ENCODE data around the gene NIPAL4. TPM values are rescaled to one million over a fixed set of nuclear protein-coding genes. Genes with fewer than 3 reads are reported as not detected.

The NIPAL4 gene
- total RNA-seq, 1 experiment from 2014 or later = 0.86 TPM

DNA sequence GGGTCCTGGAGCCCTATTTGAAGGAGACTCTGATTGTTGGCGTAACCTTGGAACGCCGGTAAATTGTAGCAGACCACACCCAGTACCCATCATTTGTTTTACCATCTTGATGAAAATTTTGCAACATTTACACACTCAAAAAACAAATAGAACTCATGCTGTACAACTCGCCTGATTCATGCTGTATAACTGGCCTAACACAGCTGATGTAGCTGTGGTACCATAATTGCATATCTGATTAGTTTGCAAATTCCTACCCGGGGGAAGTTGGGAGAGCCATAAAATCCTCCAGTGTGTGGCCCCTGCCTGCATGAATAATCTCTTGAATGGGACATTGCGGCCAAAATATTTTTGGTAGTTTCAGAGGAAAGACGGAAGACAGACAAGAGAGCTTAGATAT lies 9.7 kb downstream of the NIPAL4 start:
- intact Hi-C loops (cut with micrococcal nuclease; ENCODE audit: unreplicated experiment) = no loop called here
- H3K36me3 ChIP-seq (ENCODE audit: control insufficient read depth, insufficient read depth, low read length) = no peaks in the 10 kb centered on the region
- POLR2A ChIA-PET = no interaction called here
- no peaks in the 10 kb centered on the region for H3K4me1 ChIP-seq
- BruUV-seq (replicated peaks) = no TSS peak
- DNase-seq = no peak
- no peaks in the 10 kb centered on the region for H3K9me3 ChIP-seq
- Mint-ChIP-seq H3K27me3 (ENCODE audit: insufficient read depth, unreplicated experiment) (no peaks in the 10 kb centered on the region), H3K27ac (ENCODE audit: unreplicated experiment) (no peak overlapping the region), H3K4me3 (ENCODE audit: unreplicated experiment) (no peak overlapping the region), H3K9me3 (ENCODE audit: unreplicated experiment) (no peaks in the 10 kb centered on the region), H3K36me3 (ENCODE audit: insufficient read depth, unreplicated experiment) (no peaks in the 10 kb centered on the region), H3K4me1 (ENCODE audit: low read depth, unreplicated experiment) (peaks cover 11% of the 10 kb centered on the region)
- CTCF ChIA-PET = interaction anchor here (1.1 to 1.2 kb wide), 2 partner anchors 38 to 142 kb away, joined by 3 to 4 read pairs; no protein-coding TSS in a partner anchor
- TF ChIP-seq CTCF (IDR thresholded peaks at IDR 0.05; ENCODE audit: insufficient read depth in 1 of 2, low read depth in 1 of 2, low read length in 1 of 2, severe bottlenecking in 1 of 2, unreplicated experiment in 1 of 2) = no peak
- no peak overlapping the region for H3K4me3 ChIP-seq (ENCODE audit: low read depth, low read length)
- H3K27me3 ChIP-seq (replicated peaks; ENCODE audit: control insufficient read depth, insufficient read depth, low read length) = no peaks in the 10 kb centered on the region

GRCh38 chr5:157470631-157471030 lies 10.6 kb downstream of the NIPAL4 start:
- no peaks in the 10 kb centered on the region for H3K27me3 Mint-ChIP-seq (ENCODE audit: insufficient read depth, unreplicated experiment)
- ChIA-PET POLR2A (no interaction called here), CTCF (interaction anchor here (1.6 kb wide), 1 partner anchor 92 kb away, joined by 7 read pairs; no protein-coding TSS in a partner anchor)
- H3K4me1 ChIP-seq = no peaks in the 10 kb centered on the region
- H3K27ac Mint-ChIP-seq (ENCODE audit: unreplicated experiment) = no peak overlapping the region
- H3K9me3 ChIP-seq = no peaks in the 10 kb centered on the region
- H3K36me3 ChIP-seq (ENCODE audit: control insufficient read depth, insufficient read depth, low read length) = no peaks in the 10 kb centered on the region
- no peak overlapping the region for H3K4me3 ChIP-seq (ENCODE audit: low read depth, low read length)
- peaks cover 9% of the 10 kb centered on the region for H3K4me1 Mint-ChIP-seq (ENCODE audit: low read depth, unreplicated experiment)
- DNase-seq = no peak
- no TSS peak for BruUV-seq (replicated peaks)
- peaks cover 4% of the 10 kb centered on the region for H3K36me3 Mint-ChIP-seq (ENCODE audit: insufficient read depth, unreplicated experiment)
- intact Hi-C loops (cut with micrococcal nuclease; ENCODE audit: unreplicated experiment) = loop anchor here (1.0 kb wide), 2 partner anchors 39 to 142 kb away; no protein-coding TSS in a partner anchor
- H3K9me3 Mint-ChIP-seq (ENCODE audit: unreplicated experiment) = no peaks in the 10 kb centered on the region
- TF ChIP-seq CTCF (IDR thresholded peaks at IDR 0.05; ENCODE audit: insufficient read depth in 1 of 2, low read depth in 1 of 2, low read length in 1 of 2, severe bottlenecking in 1 of 2, unreplicated experiment in 1 of 2) = no peak
- H3K27me3 ChIP-seq (replicated peaks; ENCODE audit: control insufficient read depth, insufficient read depth, low read length) = no peaks in the 10 kb centered on the region
- H3K4me3 Mint-ChIP-seq (ENCODE audit: unreplicated experiment) = no peak overlapping the region

DNA sequence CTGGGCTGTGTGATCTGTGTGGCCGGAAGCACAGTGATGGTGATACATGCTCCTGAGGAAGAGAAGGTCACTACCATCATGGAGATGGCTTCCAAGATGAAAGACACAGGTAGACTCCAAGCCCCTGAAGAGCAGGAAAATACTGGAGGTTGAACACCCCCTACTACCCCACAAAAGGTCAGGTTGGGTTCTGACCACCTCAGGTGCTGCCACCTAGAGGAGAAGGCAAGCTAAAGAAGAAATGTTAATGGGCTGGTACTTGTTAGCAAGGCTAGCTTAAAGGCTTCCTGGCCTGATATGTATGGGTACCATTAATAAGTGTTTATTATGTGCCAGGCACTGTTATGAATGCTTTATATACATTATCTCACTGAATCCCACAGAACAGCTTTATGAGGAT lies 11.7 kb downstream of the NIPAL4 start:
- ChIA-PET POLR2A (no interaction called here), CTCF (interaction anchor here (0.5 to 1.7 kb wide), 19 partner anchors 10 to 444 kb away, joined by 3 to 16 read pairs (median 4); partner anchors contain the start of gene NIPAL4)
- peaks cover 9% of the 10 kb centered on the region for H3K36me3 Mint-ChIP-seq (ENCODE audit: insufficient read depth, unreplicated experiment)
- Histone ChIP-seq H3K4me1 (no peaks in the 10 kb centered on the region), H3K27me3 (replicated peaks; ENCODE audit: control insufficient read depth, insufficient read depth, low read length) (no peaks in the 10 kb centered on the region), H3K9me3 (no peaks in the 10 kb centered on the region), H3K36me3 (ENCODE audit: control insufficient read depth, insufficient read depth, low read length) (no peaks in the 10 kb centered on the region), H3K4me3 (ENCODE audit: low read depth, low read length) (no peak overlapping the region)
- no peaks in the 10 kb centered on the region for H3K4me1 Mint-ChIP-seq (ENCODE audit: low read depth, unreplicated experiment)
- H3K4me3 Mint-ChIP-seq (ENCODE audit: unreplicated experiment) = no peak overlapping the region
- H3K9me3 Mint-ChIP-seq (ENCODE audit: unreplicated experiment) = no peaks in the 10 kb centered on the region
- peak; percentile 48 to 58 for DNase-seq
- TF ChIP-seq CTCF (IDR thresholded peaks at IDR 0.05; ENCODE audit: insufficient read depth in 1 of 2, low read depth in 1 of 2, low read length in 1 of 2, severe bottlenecking in 1 of 2, unreplicated experiment in 1 of 2) = peak; percentile 50 to 62
- intact Hi-C loops (cut with micrococcal nuclease; ENCODE audit: unreplicated experiment) = loop anchor here (1.0 kb wide), 2 partner anchors 40 to 143 kb away; no protein-coding TSS in a partner anchor
- no peak overlapping the region for H3K27ac Mint-ChIP-seq (ENCODE audit: unreplicated experiment)
- no peaks in the 10 kb centered on the region for H3K27me3 Mint-ChIP-seq (ENCODE audit: insufficient read depth, unreplicated experiment)
- BruUV-seq (replicated peaks) = no TSS peak
